SIG-M5 (cell line): ENCODE data around the gene LRRC8E.
A peak's percentile ranks its signal among the peaks of the same experiment; 100 is the strongest.
"Not testable (repeated sequence)": the region's sequence is repeated elsewhere in the genome, so short reads cannot be mapped to it uniquely, and the experiment has no call there.

ENCODE experiments used
- DNase-seq: peaks from one replicate; lab custom pipeline; 2025; lab: John Stamatoyannopoulos, UW

Gene LRRC8E

GRCh38 chr19:7920519-7921301 lies 32.4 kb downstream of the LRRC8E start:
- DNase-seq = peak; percentile 84

- no peak for DNase-seq
Measured at GRCh38 chr19:7921302-7921966, 33.1 kb downstream of the LRRC8E start.

GRCh38 chr19:7921967-7922835 lies 33.9 kb downstream of the LRRC8E start:
- DNase-seq = no peak

GRCh38 chr19:7922836-7923195 lies 34.5 kb downstream of the LRRC8E start:
- no peak for DNase-seq

- DNase-seq = no peak
Measured at GRCh38 chr19:7923295-7924191, 35.2 kb downstream of the LRRC8E start.

- no peak for DNase-seq
Measured at GRCh38 chr19:7924241-7924640, 35.9 kb downstream of the LRRC8E start.

- DNase-seq = no peak
Measured at GRCh38 chr19:7924651-7925170, 36.4 kb downstream of the LRRC8E start.

GRCh38 chr19:7925171-7925851 lies 37.0 kb downstream of the LRRC8E start:
- DNase-seq = no peak

GRCh38 chr19:7926021-7926726 lies 37.9 kb downstream of the LRRC8E start, which contains the start of gene CTXN1:
Gene CTXN1 (minus strand): TSS chr19:7926135. CDS start chr19:7925538, 597 bp downstream.
- DNase-seq = no peak

- DNase-seq = no peak
Measured at GRCh38 chr19:7926727-7927604, 38.7 kb downstream of the LRRC8E start.

- no peak for DNase-seq
Measured at GRCh38 chr19:7927605-7928333, 39.5 kb downstream of the LRRC8E start.

GRCh38 chr19:7928334-7928706 lies 40.0 kb downstream of the LRRC8E start:
- no peak for DNase-seq

- DNase-seq = no peak
Measured at GRCh38 chr19:7928741-7929701, 40.7 kb downstream of the LRRC8E start.

- not testable (repeated sequence) for DNase-seq
Measured at GRCh38 chr19:7930030-7930429, 41.7 kb downstream of the LRRC8E start.

GRCh38 chr19:7930765-7931164 lies 42.5 kb downstream of the LRRC8E start:
- no peak for DNase-seq

GRCh38 chr19:7931221-7932061 lies 43.1 kb downstream of the LRRC8E start:
- DNase-seq = no peak
